Fibroblast of skin of left quadriceps (primary cell): ENCODE measurements around the gene ALG14.
"Not testable (repeated sequence)": the region's sequence is repeated elsewhere in the genome, so short reads cannot be mapped to it uniquely, and the experiment has no call there.

ENCODE experiments used
- DNase-seq, 2 experiments: peaks; one replicate each; pipeline ENCODE4 v3.0.0-alpha.2; 2013; ENCODE audit warnings: low read depth in 2 of 2

The ALG14 gene

GRCh38 chr1:94955767-94956632 is 116.8 kb downstream of the ALG14 start:
- DNase-seq = no peak

GRCh38 chr1:94954263-94955220 is 118.2 kb downstream of the ALG14 start:
- DNase-seq = no peak

- peak; percentile 73 to 76 for DNase-seq
Measured at GRCh38 chr1:94953746-94954145, 119.0 kb downstream of the ALG14 start.

GRCh38 chr1:94953107-94953506 is 119.6 kb downstream of the ALG14 start:
- DNase-seq = no peak

GRCh38 chr1:94952539-94952938 is 120.2 kb downstream of the ALG14 start:
- DNase-seq = no peak

GRCh38 chr1:94951509-94952208 is 121.1 kb downstream of the ALG14 start:
- no peak for DNase-seq

GRCh38 chr1:94951046-94951445 is 121.7 kb downstream of the ALG14 start:
- DNase-seq = no peak

- DNase-seq = no peak
Measured at GRCh38 chr1:94949681-94950661, 122.8 kb downstream of the ALG14 start.

GRCh38 chr1:94947437-94947836 is 125.3 kb downstream of the ALG14 start:
- DNase-seq = peak; percentile 77 to 80

GRCh38 chr1:94946886-94947285 is 125.9 kb downstream of the ALG14 start:
- DNase-seq = no peak

- no peak for DNase-seq
Measured at GRCh38 chr1:94942171-94943128, 130.3 kb downstream of the ALG14 start.

- not testable (repeated sequence) for DNase-seq
Measured at GRCh38 chr1:94941480-94941879, 131.3 kb downstream of the ALG14 start.

GRCh38 chr1:94940738-94941137 is 132.0 kb downstream of the ALG14 start:
- DNase-seq = no peak

- no peak for DNase-seq
Measured at GRCh38 chr1:94937820-94938219, 134.9 kb downstream of the ALG14 start.

- DNase-seq = no peak
Measured at GRCh38 chr1:94936861-94937620, 135.7 kb downstream of the ALG14 start.

- DNase-seq = no peak
Measured at GRCh38 chr1:94935476-94935875, 137.3 kb downstream of the ALG14 start.

- no peak for DNase-seq
Measured at GRCh38 chr1:94935034-94935433, 137.7 kb downstream of the ALG14 start.

- DNase-seq = no peak
Measured at GRCh38 chr1:94934551-94934950, 138.2 kb downstream of the ALG14 start.
